HFFc6 (cell line): ENCODE measurements around the gene KANSL1. TPM values are rescaled to one million over a fixed set of nuclear protein-coding genes. Genes with fewer than 3 reads are reported as not detected.

ENCODE experiments used
- DNase-seq: peaks from one replicate; pipeline ENCODE4 v3.0.0-alpha.2; 2018
- H3K27ac Mint-ChIP-seq: 2 replicates; pipeline ENCODE4 v1.8.0; 2020; ENCODE audit warnings: mild to moderate bottlenecking, mixed read lengths
- H3K27me3 Mint-ChIP-seq: 2 replicates; pipeline ENCODE4 v1.8.0; 2021; ENCODE audit warnings: mild to moderate bottlenecking, moderate library complexity, mixed read lengths; ENCODE audit not compliant: insufficient read depth
- H3K36me3 Mint-ChIP-seq: 2 replicates; pipeline ENCODE4 v1.8.0; 2021; ENCODE audit warnings: low read depth, mixed read lengths
- H3K4me1 Mint-ChIP-seq: 2 replicates; pipeline ENCODE4 v1.8.0; 2020; ENCODE audit warnings: low read depth, mixed read lengths
- H3K4me3 Mint-ChIP-seq: 2 replicates; pipeline ENCODE4 v1.8.0; 2020; ENCODE audit warnings: mild to moderate bottlenecking, moderate library complexity, mixed read lengths
- H3K9me3 Mint-ChIP-seq: 2 replicates; pipeline ENCODE4 v1.8.0; 2020; ENCODE audit warnings: mild to moderate bottlenecking, mixed read lengths
- total RNA-seq, 6 experiments: library from RNA; stranded (reverse); fragmentation: NEBNext Ultra II Directional; extraction: Animal tissue kit (Norgen Biotek cat#: 25700); gene quantifications; 2 replicates in 1 of 6; 3 replicates in 5 of 6; pipeline ENCODE4 v1.2.3, GENCODE V29; 2021
- TF ChIP-seq, protein P1 (sequence below): fragments of 200-600 bp; sonication (generic); IDR thresholded peaks from 2 replicates; pipeline ENCODE4 v1.5.0; 2021; ENCODE audit warnings: antibody characterized with exemption, mild to moderate bottlenecking

Gene KANSL1
- total RNA-seq, 6 experiments from 2014 or later = 23.8 to 33.0 (median 27.7) TPM

DNA sequence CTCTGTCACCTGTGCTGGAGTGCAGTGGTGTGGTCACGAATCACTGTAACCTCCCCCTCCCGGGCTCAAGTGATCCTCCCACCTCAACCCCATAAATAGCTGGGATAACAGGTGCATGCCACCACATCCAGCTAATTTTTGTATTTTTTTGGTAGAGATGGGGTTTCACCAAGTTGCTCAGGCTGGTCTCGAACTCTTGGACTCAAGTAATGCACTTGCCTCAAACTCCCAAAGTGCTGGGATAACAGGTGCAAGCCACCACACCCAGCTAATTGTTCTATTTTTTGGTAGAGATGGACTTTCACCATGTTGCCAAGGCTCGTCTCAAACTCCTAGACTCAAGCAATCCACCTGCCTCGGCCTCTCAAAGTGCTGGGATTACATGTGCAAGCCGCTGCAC, 107.7 kb downstream of the KANSL1 start:
- Mint-ChIP-seq H3K4me1 (peaks cover 29% of the 10 kb centered on the region), H3K4me3 (no peak overlapping the region), H3K27me3 (no peaks in the 10 kb centered on the region; the same call in 1 of the 2 replicates), H3K27ac (no peak overlapping the region), H3K9me3 (no peaks in the 10 kb centered on the region), H3K36me3 (peaks cover 14% of the 10 kb centered on the region)
- DNase-seq = no peak
- TF ChIP-seq, protein P1, sequence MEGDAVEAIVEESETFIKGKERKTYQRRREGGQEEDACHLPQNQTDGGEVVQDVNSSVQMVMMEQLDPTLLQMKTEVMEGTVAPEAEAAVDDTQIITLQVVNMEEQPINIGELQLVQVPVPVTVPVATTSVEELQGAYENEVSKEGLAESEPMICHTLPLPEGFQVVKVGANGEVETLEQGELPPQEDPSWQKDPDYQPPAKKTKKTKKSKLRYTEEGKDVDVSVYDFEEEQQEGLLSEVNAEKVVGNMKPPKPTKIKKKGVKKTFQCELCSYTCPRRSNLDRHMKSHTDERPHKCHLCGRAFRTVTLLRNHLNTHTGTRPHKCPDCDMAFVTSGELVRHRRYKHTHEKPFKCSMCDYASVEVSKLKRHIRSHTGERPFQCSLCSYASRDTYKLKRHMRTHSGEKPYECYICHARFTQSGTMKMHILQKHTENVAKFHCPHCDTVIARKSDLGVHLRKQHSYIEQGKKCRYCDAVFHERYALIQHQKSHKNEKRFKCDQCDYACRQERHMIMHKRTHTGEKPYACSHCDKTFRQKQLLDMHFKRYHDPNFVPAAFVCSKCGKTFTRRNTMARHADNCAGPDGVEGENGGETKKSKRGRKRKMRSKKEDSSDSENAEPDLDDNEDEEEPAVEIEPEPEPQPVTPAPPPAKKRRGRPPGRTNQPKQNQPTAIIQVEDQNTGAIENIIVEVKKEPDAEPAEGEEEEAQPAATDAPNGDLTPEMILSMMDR = no peak

DNA sequence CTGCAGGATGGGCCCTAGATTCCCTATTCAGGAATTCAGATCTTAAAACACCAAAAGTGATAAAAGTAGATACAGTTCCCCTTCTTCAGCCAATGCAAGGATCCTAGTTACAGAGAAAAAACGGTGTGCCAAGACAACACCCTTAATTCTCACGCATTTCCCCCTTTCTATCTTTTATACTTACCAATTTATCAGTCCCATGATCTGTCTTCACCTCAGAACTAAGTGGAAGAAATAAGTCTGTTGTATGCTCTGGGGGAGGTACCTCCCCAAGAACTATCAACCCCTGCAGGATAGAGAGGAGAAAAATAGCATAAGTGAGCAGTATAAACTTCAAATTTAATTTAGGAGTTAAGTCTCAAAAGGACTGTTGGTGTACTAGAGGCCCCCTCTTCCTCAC, 111.0 kb downstream of the KANSL1 start:
- Mint-ChIP-seq H3K27ac (no peak overlapping the region), H3K4me1 (peaks cover 22% of the 10 kb centered on the region; the same call in 1 of the 2 replicates), H3K36me3 (peaks cover 14% of the 10 kb centered on the region), H3K9me3 (no peaks in the 10 kb centered on the region), H3K4me3 (no peak overlapping the region), H3K27me3 (no peaks in the 10 kb centered on the region; the same call in 1 of the 2 replicates)
- TF ChIP-seq, protein P1 = no peak
- no peak for DNase-seq

DNA sequence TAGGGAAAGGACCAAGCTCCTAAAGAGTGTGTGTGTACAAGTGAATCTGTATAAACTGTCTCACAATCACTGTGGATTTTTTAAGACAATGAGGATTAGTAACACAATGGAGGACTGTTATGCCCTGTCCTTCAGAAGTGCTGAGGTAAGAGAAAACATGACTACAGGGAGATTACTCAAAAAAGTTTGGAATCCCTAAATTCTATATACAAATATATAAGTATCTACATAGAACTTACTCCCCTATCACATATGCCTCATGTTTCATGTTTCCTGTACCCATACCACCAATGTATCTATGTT, 112.3 kb downstream of the KANSL1 start:
- peaks cover 22% of the 10 kb centered on the region; the same call in 1 of the 2 replicates for H3K4me1 Mint-ChIP-seq
- TF ChIP-seq, protein P1 = no peak
- H3K9me3 Mint-ChIP-seq = no peaks in the 10 kb centered on the region
- no peak overlapping the region for H3K4me3 Mint-ChIP-seq
- H3K27me3 Mint-ChIP-seq = no peaks in the 10 kb centered on the region; the same call in 1 of the 2 replicates
- DNase-seq = no peak
- no peak overlapping the region for H3K27ac Mint-ChIP-seq
- H3K36me3 Mint-ChIP-seq = peaks cover 19% of the 10 kb centered on the region

DNA sequence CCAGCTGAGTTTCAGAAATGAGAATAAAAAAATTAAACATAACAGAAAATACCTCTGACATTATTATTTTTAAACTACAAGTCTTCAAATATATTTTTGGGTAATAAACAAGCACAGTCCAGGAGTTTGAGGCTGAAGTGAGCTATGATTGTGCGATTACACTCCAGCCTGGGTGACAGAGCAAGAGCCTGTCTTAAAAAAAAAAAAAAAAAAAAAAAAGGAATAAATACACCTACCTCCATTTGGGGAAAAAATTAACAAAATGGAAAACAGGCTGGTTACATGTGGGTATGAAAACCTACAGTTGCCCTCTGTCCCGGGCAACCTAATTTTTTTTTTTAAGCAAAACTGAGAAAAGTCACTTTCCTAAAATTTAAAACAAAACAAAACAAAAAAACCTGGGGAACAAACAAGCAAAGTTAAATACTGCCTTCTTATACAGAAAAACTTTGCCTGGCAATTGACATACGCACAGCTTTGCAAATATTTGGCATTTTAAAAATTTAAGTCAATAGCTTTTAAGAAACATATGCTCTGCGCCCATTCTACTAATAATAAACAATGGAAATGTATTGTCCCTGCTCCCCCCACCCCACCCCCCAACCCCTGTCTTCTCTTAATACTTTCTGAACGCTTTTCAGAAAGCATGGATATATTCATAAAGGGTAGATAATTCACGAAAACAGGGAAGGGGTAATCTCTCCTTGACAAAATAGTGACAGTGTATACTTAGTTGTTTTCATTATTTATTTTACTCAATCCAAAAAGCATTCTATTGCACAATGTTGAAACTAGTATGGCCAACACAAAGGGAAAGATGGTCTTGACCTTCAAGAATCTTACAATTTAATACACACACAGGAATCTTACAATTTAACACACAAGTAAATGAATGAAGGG, 112.9 kb downstream of the KANSL1 start:
- Mint-ChIP-seq H3K9me3 (no peaks in the 10 kb centered on the region), H3K36me3 (peaks cover 19% of the 10 kb centered on the region), H3K4me1 (peaks cover 22% of the 10 kb centered on the region; the same call in 1 of the 2 replicates), H3K27me3 (no peaks in the 10 kb centered on the region; the same call in 1 of the 2 replicates), H3K27ac (no peak overlapping the region), H3K4me3 (no peak overlapping the region)
- DNase-seq = no peak
- TF ChIP-seq, protein P1 = no peak

DNA sequence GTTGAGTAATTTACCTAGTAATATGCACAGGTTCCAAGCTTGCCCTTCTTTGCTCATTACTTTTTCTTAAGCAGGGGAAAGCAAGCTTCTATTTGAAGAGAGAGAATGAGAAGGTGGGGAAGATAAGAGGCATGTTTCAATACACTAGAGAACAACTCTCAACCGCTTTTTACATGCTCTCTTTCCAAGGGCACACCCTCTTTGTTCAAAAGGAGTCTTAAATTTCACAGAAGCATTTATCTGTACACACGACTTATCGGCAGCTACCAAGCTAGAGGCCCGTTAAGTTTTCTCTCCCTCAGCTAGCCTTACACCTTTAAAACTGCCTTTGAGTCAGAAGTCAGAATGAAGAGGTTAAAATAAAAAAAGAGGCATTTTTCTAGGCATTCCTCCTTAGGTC, 114.6 kb downstream of the KANSL1 start:
- Mint-ChIP-seq H3K36me3 (peaks cover 24% of the 10 kb centered on the region), H3K4me3 (no peak overlapping the region), H3K27me3 (no peaks in the 10 kb centered on the region), H3K4me1 (peaks cover 30% of the 10 kb centered on the region), H3K9me3 (no peaks in the 10 kb centered on the region), H3K27ac (peak overlapping the region; percentile 33; the same call in 1 of the 2 replicates)
- TF ChIP-seq, protein P1 = no peak
- no peak for DNase-seq
